Neural cell (in vitro differentiated cells): ENCODE results near the gene EXOC4. TPM values are rescaled to one million over a fixed set of nuclear protein-coding genes. Genes with fewer than 3 reads are reported as not detected.

Experiments
- H2AFZ ChIP-seq: fragments of 200-600, 300-800 bp; sonication (generic), shearing (Covaris generic); 2 replicates; pipeline ENCODE4 v1.6.0; 2014; ENCODE audit warnings: low read depth, mild to moderate bottlenecking, antibody characterized with exemption, low read length, moderate library complexity
- H3F3A ChIP-seq: fragments of 200-600 bp; shearing (Covaris generic); 2 replicates; pipeline ENCODE4 v1.6.1; 2016; ENCODE audit warnings: mild to moderate bottlenecking, moderate library complexity, mixed read lengths, antibody characterized with exemption, low read length; ENCODE audit not compliant: insufficient read depth, poor library complexity, severe bottlenecking
- H3K27ac ChIP-seq: fragments of 200-600, 300-800 bp; sonication (generic), shearing (Covaris generic); 2 replicates; pipeline ENCODE4 v1.5.1; 2014; ENCODE audit warnings: mild to moderate bottlenecking, low read length, moderate library complexity
- H3K27me3 ChIP-seq: fragments of 300-800, 200-600 bp; sonication (generic), shearing (Covaris generic); 2 replicates; pipeline ENCODE4 v1.6.0; 2014; ENCODE audit warnings: mild to moderate bottlenecking, low read depth, low read length, moderate library complexity; ENCODE audit not compliant: insufficient read depth
- H3K36me3 ChIP-seq: fragments of 300-800, 200-600 bp; sonication (generic), shearing (Covaris generic); 2 replicates; pipeline ENCODE4 v1.5.1; 2014; ENCODE audit warnings: mild to moderate bottlenecking, antibody characterized with exemption, low read length, moderate library complexity; ENCODE audit not compliant: insufficient read depth
- H3K4me2 ChIP-seq: fragments of 300-800, 200-600 bp; sonication (generic), shearing (Covaris generic); 2 replicates; pipeline ENCODE4 v1.6.0; 2014; ENCODE audit warnings: mild to moderate bottlenecking, low read length
- H3K4me3 ChIP-seq: fragments of 300-800, 200-600 bp; sonication (generic), shearing (Covaris generic); 2 replicates; pipeline ENCODE4 v1.5.1; 2014; ENCODE audit warnings: mild to moderate bottlenecking, low read length, moderate library complexity
- H3K79me2 ChIP-seq: fragments of 200-600 bp; shearing (Covaris generic); replicated peaks from 2 replicates; pipeline ENCODE4 v1.6.0; 2014; ENCODE audit warnings: mild to moderate bottlenecking, low read length, moderate library complexity; ENCODE audit not compliant: insufficient read depth
- H3K9ac ChIP-seq: fragments of 300-800, 200-600 bp; sonication (generic), shearing (Covaris generic); 2 replicates; pipeline ENCODE4 v1.6.1; 2016; ENCODE audit warnings: mild to moderate bottlenecking, low read length, mixed read lengths
- H3K9me2 ChIP-seq: fragments of 200-600 bp; shearing (Covaris generic); 2 replicates; pipeline ENCODE4 v1.6.1; 2016; ENCODE audit warnings: mild to moderate bottlenecking, low read length, mixed read lengths; ENCODE audit not compliant: insufficient read depth
- H3K9me3 ChIP-seq: fragments of 200-600, 300-800 bp; sonication (generic), shearing (Covaris generic); 2 replicates; pipeline ENCODE4 v1.6.1; 2016; ENCODE audit warnings: mild to moderate bottlenecking, mixed run types, low read length, moderate library complexity, mixed read lengths
- H4K20me1 ChIP-seq: fragments of 200-600 bp; shearing (Covaris generic); 2 replicates; pipeline ENCODE4 v1.6.1; 2016; ENCODE audit warnings: mild to moderate bottlenecking, mixed run types; ENCODE audit not compliant: insufficient read depth
- CTCF ChIP-seq: fragments of 450-650 bp; IDR thresholded peaks from 2 replicates; pipeline ENCODE4 v1.5.1; 2014; ENCODE audit warnings: antibody characterized with exemption, mild to moderate bottlenecking, moderate library complexity; ENCODE audit not compliant: poor library complexity, severe bottlenecking
- EP300 ChIP-seq: fragments of 450-650 bp; conservative IDR thresholded peaks from 2 replicates; pipeline ENCODE4 v1.6.1; 2014; ENCODE audit warnings: antibody characterized with exemption, mild to moderate bottlenecking, moderate library complexity; ENCODE audit not compliant: poor library complexity, severe bottlenecking
- EZH2 ChIP-seq: fragments of 200-600, 300-800 bp; shearing (Covaris generic), sonication (generic); IDR thresholded peaks from 2 replicates; pipeline ENCODE4 v1.6.1; 2014; ENCODE audit warnings: antibody characterized with exemption, low read length, borderline replicate concordance, mild to moderate bottlenecking; ENCODE audit not compliant: insufficient read depth, poor library complexity, severe bottlenecking
- MXI1 ChIP-seq: fragments of 450-650 bp; conservative IDR thresholded peaks from 2 replicates; pipeline ENCODE4 v1.6.1; 2014; ENCODE audit warnings: antibody characterized with exemption, mild to moderate bottlenecking; ENCODE audit not compliant: poor library complexity, severe bottlenecking
- POLR2AphosphoS5 ChIP-seq: IDR thresholded peaks from 2 replicates; pipeline ENCODE4 v1.6.1; 2012
- RAD21 ChIP-seq: fragments of 450-650 bp; conservative IDR thresholded peaks from 2 replicates; pipeline ENCODE4 v1.6.1; 2014; ENCODE audit warnings: antibody characterized with exemption, mild to moderate bottlenecking, moderate library complexity
- REST ChIP-seq: IDR thresholded peaks from 2 replicates; pipeline ENCODE4 v1.6.1; 2012; ENCODE audit warnings: borderline replicate concordance
- SMC3 ChIP-seq: fragments of 450-650 bp; conservative IDR thresholded peaks from 2 replicates; pipeline ENCODE4 v1.6.1; 2014; ENCODE audit warnings: antibody characterized with exemption, mild to moderate bottlenecking, moderate library complexity; ENCODE audit not compliant: poor library complexity
- TAF1 ChIP-seq: IDR thresholded peaks from 2 replicates; pipeline ENCODE4 v1.6.1; 2012; ENCODE audit warnings: low read depth
- polyA plus RNA-seq: library from polyadenylated mRNA; depleted of rRNA; stranded (reverse); fragments of >200 nt; gene quantifications from 2 replicates; pipeline ENCODE4 v1.2.3, GENCODE V29; 2014

The EXOC4 gene
- polyA plus RNA-seq, 1 donor from 2014 or later = 36.5 TPM

- Histone ChIP-seq H4K20me1 (no peaks in the 10 kb centered on the region), H3K4me3 (no peak overlapping the region), H3K4me2 (no peak overlapping the region), H3K27ac (no peak overlapping the region), H3K9me3 (no peaks in the 10 kb centered on the region), H2AFZ (no peak overlapping the region), H3K36me3 (no peaks in the 10 kb centered on the region), H3K27me3 (no peaks in the 10 kb centered on the region), H3K9ac (no peak overlapping the region), H3F3A (no peaks in the 10 kb centered on the region), H3K79me2 (no peaks in the 10 kb centered on the region), H3K9me2 (no peaks in the 10 kb centered on the region)
- TF ChIP-seq SMC3 (no peak), CTCF (no peak), POLR2AphosphoS5 (no peak), RAD21 (no peak), MXI1 (no peak), REST (no peak), EP300 (no peak), TAF1 (no peak), EZH2 (no peak)
Observed at GRCh38 chr7:133654547-133654946, 401.7 kb downstream of the EXOC4 start.

- no peak overlapping the region for H3K4me3 ChIP-seq
- no peaks in the 10 kb centered on the region for H3K79me2 ChIP-seq
- H3K9me2 ChIP-seq = no peaks in the 10 kb centered on the region
- H2AFZ ChIP-seq = no peak overlapping the region
- no peaks in the 10 kb centered on the region for H3F3A ChIP-seq
- H4K20me1 ChIP-seq = no peaks in the 10 kb centered on the region
- H3K9me3 ChIP-seq = no peaks in the 10 kb centered on the region
- H3K27ac ChIP-seq = no peak overlapping the region
- H3K9ac ChIP-seq = no peak overlapping the region
- H3K27me3 ChIP-seq = no peaks in the 10 kb centered on the region
- no peak overlapping the region for H3K4me2 ChIP-seq
- no peaks in the 10 kb centered on the region for H3K36me3 ChIP-seq
- TF ChIP-seq REST (no peak), EZH2 (no peak), SMC3 (no peak), CTCF (no peak), POLR2AphosphoS5 (no peak), TAF1 (no peak), EP300 (no peak), RAD21 (no peak), MXI1 (no peak)
Observed at GRCh38 chr7:133662276-133662675, 409.4 kb downstream of the EXOC4 start.
